GM21526 (cell line): ENCODE measurements around the gene ADGRA1.

Experiments
- ATAC-seq: cut with Tn5 transposase; IDR thresholded peaks from one replicate; pipeline ENCODE4 v1.9.1; 2021; ENCODE audit warnings: moderate library complexity; ENCODE audit not compliant: unreplicated experiment, low FRiP score

Gene ADGRA1

GRCh38 chr10:133160826-133161471 lies 73.2 kb downstream of the ADGRA1 start:
- no peak for ATAC-seq

- no peak for ATAC-seq
Observed at GRCh38 chr10:133161486-133162109, 73.9 kb downstream of the ADGRA1 start.

GRCh38 chr10:133162178-133162909 lies 74.6 kb downstream of the ADGRA1 start:
- no peak for ATAC-seq

- ATAC-seq: no peak
Observed at GRCh38 chr10:133162910-133163856, 75.5 kb downstream of the ADGRA1 start.

GRCh38 chr10:133163889-133164815 lies 76.4 kb downstream of the ADGRA1 start:
- no peak for ATAC-seq

- ATAC-seq: no peak
Observed at GRCh38 chr10:133164816-133165555, 77.3 kb downstream of the ADGRA1 start.

- ATAC-seq: no peak
Observed at GRCh38 chr10:133165556-133166503, 78.1 kb downstream of the ADGRA1 start.

GRCh38 chr10:133166504-133166827 lies 78.7 kb downstream of the ADGRA1 start:
- no peak for ATAC-seq

- ATAC-seq: no peak
Observed at GRCh38 chr10:133166828-133167692, 79.3 kb downstream of the ADGRA1 start.

- ATAC-seq: no peak
Observed at GRCh38 chr10:133167693-133168616, 80.2 kb downstream of the ADGRA1 start.

- no peak for ATAC-seq
Observed at GRCh38 chr10:133168617-133169031, 80.9 kb downstream of the ADGRA1 start.

GRCh38 chr10:133169173-133169947 lies 81.6 kb downstream of the ADGRA1 start:
- no peak for ATAC-seq

GRCh38 chr10:133170092-133170491 lies 82.4 kb downstream of the ADGRA1 start:
- ATAC-seq: no peak

GRCh38 chr10:133173860-133174640 lies 86.3 kb downstream of the ADGRA1 start:
- ATAC-seq: no peak
